Sciatic nerve (tissue), 2 donors: ENCODE results near the gene UGCG. TPM values are rescaled to one million over a fixed set of nuclear protein-coding genes. Genes with fewer than 3 reads are reported as not detected.
"Not testable (repeated sequence)": the region's sequence is repeated elsewhere in the genome, so short reads cannot be mapped to it uniquely, and the experiment has no call there.

ENCODE experiments used
- ATAC-seq: fragments of 200-7000 bp; cut with Tn5 transposase; one replicate; pipeline ENCODE4 v1.9.1; 2020; ENCODE audit warnings: mild to moderate bottlenecking, moderate library complexity
- DNase-seq: peaks from one replicate; pipeline ENCODE4 v3.0.0-alpha.2; 2020; ENCODE audit warnings: low spot score
- intact Hi-C: fragments of 100-400 bp; cut with DNase I; formaldehyde crosslinking; loops from one replicate; pipeline ENCODE4 v1.14.2; 2022
- total RNA-seq: library from RNA; stranded (reverse); fragmentation: NEBNext Ultra II Directional; extraction: Animal tissue kit (Norgen Biotek cat#: 25700); gene quantifications from one replicate; pipeline ENCODE4 v1.2.1, GENCODE V29; 2021
- donor health status: DM: no; HTN: no; CAD: no.
- donor health status: DM: no; HTN: no; CAD: no.

Gene UGCG
- total RNA-seq, 1 donor from 2014 or later = 69.0 TPM

DNA sequence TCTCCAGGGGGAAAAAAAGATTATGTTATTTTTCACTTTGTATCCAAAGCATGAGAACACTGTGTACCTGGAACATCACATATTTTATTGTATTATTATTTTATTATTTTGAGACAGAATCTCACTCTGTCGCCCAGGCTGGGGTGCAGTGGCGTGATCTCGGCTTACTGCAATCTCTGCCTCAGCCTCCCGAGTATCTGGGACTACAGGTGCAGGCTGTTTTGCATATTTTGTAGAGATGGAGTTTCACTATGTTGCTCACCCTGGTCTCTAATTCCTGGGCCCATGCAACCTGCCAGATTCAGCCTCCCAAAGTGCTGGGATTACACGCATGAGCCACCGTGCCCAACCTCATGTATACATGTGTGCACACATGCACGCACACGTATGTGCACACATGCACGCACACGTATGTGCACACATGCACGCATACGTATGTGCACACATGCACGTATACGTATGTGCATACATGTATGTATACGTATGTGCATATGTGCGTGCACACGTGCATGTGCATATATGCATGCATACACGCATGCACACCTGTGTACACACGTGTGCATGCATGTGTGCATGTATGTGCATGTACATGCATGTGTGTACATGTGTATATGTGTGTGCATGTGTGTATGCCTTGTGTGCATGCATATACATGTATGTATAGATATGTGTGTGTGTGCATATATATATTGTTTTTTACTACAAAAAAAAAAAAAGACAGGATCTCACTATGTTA lies 9.5 kb upstream of the UGCG start:
- intact Hi-C loops = no loop called here
- ATAC-seq = no peak
- DNase-seq = no peak

DNA sequence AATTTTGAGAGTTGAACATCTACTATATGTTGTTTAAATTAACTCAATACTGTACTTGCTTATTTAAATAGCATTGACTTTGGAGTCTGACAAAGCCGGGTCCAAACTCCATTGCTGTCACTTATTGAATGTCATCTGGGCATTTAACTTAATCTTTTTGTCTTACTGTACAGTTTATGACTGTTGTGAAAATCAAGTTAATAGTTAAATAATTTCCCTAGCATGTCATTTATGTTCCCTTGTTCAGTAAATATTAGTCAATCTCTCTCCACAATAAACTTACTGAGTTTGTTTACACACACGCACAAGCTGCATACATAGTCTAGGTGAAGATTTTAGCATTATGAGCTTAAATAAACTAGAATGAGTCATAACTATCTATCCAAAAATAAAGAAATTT lies 6.3 kb upstream of the UGCG start:
- intact Hi-C loops = no loop called here
- ATAC-seq (no peak), DNase-seq (no peak)

DNA sequence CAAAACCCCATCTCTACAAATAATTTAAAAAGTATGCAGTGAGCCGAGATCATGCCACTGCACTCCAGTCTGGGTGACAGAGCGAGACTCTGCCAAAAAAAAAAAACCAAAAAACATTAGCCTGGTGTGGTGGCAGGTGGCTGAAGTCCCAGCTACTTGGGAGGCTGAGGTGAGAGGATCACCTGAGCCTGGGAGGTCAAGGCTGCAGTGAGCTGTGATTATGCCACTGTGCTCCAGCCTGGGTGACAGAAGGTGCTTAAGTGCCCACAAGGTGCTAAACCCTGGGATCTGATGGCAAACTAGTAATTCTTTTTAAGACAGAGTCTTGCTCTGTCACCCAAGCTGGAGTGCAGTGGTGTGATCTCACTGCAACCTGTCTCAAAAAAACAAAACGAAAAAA lies 5.7 kb upstream of the UGCG start:
- ATAC-seq, DNase-seq, intact Hi-C loops: not testable (repeated sequence)

DNA sequence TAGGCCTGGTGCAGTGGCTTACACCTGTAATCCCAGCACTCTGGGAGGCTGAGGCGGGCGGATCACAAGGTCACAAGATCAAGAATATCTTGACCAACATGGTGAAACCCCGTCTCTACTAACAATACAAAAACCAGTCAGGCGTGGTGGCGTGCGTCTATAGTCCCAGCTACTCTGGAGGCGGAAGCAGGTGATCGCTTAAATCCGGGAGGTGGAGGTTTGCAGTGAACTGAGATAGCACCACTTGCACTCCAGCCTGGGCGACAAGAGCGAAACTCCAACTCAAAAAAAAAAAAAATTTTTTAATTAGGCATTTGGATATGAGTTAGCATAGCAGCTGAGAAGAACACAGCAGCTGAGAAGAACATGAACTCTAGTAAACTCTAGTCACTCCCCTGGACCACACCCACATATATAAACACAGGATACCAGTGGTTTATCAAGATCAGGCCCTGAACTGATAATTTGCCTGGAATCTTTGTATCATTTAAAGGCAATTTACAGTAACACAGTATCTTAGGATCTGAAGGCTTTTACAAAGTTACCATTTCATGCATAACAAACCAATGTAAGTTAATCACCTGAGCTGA lies 4.6 kb upstream of the UGCG start:
- no peak for ATAC-seq
- no peak for DNase-seq
- intact Hi-C loops = no loop called here

DNA sequence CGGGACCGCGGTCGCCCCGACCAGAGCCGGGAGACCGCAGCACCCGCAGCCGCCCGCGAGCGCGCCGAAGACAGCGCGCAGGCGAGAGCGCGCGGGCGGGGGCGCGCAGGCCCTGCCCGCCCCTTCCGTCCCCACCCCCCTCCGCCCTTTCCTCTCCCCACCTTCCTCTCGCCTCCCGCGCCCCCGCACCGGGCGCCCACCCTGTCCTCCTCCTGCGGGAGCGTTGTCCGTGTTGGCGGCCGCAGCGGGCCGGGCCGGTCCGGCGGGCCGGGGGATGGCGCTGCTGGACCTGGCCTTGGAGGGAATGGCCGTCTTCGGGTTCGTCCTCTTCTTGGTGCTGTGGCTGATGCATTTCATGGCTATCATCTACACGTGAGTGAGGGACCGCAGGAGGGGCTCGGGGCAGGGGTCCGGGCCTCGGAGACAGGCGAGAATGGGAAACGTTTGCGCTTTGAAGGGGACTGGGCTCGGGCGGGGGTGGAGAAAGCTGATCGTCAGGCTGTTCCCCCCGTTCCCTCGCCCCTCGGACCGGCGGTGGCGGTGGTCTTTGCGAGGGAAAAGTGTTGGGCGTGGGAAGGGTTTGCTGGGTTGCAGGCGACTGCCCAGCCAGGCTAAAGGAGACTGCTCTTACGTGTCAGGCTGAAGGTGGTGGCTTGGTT lies 457 bp downstream of the UGCG start:
- DNase-seq (peak; percentile 83), ATAC-seq (peak; percentile 54)
- intact Hi-C loops = no loop called here

DNA sequence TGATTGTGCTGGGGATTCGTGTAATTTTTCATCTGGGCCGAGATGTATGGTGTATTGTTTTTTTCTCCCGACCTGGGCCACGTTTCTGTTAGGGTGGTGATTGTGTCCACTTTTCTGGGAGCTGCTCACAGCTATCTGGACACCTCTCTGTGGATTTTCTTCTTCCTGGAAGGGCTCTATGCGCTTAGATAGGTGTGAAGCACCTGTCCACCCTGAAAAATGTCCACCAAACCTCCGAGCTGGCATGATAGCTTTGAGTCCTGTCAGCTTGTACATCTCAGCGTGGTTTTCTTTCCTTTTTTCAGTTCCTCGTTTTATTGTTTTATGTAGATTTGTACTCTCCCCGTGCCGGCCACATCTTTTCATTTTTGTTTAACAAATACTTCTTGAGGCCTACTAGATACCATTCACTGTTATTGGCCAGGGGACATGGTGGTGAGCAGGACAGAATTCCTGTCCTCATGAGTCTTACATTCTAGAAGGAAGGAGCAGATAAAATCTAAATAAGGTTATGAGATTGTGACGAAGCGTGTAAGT lies 1.1 kb downstream of the UGCG start:
- intact Hi-C loops = no loop called here
- DNase-seq (no peak), ATAC-seq (peak; percentile 1)

DNA sequence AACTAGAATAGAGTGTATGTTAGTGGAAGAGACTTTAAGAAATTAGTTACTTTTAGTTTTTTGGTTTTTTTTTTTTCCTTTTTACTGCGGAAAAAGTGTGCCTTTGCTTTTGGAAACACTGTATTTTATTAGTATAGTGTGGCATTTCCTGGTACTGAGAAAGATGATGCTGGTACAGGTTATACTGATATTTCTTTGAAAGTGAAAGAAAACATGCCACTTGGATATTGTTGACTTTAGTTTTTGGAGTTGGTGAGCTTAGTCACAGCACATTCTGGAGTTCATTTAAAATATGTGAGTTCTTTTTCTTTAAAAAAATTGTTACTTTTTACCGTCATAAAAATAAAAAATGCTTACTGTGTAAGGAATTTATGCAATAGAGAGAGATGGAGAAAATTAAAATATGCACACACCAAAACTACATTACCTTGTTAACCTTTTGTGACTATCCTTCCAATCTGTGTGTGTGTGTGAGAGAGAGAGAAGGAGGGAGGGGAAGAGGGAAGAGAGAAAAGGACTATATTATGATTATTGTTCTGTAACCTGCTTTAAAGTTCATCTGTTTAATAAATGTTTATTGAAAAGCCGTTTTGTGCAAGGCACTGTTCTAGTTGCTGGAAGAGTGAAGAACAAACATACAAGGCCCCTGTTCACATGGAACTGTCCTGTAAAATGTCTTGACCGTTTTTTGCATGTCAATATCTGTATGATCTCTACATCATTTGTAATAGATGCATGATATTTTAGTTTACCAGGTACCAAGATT lies 1.9 kb downstream of the UGCG start:
- DNase-seq = no peak
- no peak for ATAC-seq
- intact Hi-C loops = no loop called here

DNA sequence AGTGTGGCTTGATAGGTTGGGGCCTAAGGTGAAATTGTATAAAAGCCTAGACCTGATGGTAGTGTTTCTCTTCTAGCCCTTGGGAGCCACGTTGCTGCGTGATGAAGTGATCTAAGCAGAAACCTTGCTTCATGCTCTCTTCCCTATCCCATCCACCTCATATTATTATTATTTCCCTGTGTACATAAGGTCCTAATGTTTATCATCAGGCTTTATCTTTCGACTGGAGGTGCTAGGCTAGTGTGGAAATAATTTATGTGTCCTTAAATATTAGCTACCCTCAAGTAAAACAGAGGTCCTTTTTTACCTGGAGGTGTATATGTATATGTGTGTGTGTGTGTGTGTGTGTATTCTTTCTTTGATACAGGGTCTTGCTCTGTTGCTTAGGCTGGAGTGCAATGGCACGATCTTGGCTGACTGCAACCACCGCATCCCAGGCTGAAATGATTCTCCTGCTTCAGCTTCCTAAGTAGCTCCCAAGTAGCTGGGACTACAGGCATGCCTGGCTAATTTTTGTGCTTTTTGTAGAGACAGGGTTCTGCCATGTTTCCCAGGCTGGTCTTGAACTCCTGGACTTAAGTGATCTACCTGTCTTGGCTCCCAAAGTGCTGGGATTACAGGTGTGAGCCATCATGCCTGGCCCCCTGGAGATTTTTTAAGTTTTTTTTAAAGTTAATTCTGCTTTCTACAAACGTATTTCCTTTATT lies 3.7 kb downstream of the UGCG start:
- ATAC-seq = no peak
- intact Hi-C loops = no loop called here

DNA sequence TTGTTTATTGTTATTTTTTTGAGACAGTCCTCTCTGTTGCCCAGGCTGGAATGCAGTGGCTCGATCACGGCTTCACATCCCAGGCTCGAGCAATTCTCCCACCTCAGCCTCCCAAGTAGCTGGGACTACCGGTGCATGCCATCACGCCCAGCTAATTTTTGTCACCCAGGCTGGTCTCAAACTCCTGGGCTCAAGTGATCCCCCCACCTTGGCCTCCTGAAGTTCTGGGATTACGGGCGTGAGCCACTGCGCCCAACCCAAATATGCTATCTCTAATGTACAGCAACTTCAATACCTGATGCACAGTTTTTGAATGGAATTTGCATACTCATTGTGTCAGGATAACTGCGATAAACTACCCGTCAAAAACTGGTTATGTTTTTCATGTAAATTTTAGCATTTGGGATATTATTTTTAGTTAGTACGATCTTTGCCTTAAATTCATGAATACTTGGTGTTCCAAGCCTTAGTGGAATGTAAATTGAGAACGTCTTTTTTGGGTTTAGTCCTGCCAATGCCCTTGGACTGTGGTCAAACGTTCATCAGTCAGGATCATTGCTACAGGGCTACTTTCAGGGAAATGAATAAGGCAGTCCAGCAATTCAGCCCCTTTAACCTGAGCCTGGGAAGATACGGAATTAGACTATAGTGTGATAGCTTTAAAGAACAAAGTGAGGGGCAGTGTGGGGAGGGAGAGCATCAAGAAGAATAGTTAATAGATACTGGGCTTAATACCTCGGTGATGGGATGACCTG lies 4.4 kb downstream of the UGCG start:
- intact Hi-C loops = no loop called here
- no peak for DNase-seq
- no peak for ATAC-seq

More for the DNA sequence above, 3.7 kb downstream of the UGCG start:
- no peak for DNase-seq

DNA sequence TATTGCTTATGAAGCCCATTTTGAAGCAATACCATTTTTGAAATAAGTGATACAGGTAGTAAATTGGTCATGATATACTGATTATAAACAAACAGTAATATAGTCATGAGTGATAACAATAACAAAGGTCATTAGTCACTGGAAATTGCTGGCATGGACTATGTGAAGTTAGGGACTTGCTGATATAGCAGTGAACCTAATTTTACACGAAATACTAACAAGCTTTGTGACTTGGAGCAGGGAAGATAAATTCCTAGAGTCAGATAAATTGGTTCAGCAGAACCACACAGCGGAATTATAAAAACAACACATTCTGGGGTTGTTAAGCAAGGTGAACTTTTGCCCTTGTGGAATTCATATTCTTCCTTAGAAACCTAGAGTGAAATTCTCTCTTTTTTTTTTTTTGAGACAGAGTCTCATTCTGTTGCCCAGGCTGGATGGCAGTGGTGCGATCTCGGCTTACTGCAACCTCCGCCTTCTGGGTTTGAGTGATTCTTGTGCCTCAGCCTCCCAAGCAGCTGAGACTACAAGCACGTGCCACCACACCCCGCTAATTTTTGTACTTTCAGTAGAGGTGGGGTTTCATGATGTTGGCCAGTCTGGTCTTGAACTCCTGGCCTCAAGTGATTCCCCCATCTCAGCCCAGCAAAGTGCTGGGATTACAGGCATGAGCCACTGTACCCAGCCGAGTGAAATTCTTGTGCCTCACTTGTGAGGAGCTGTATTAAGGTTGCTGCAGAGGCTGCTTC lies 6.0 kb downstream of the UGCG start:
- DNase-seq = no peak
- no peak for ATAC-seq
- intact Hi-C loops = no loop called here

DNA sequence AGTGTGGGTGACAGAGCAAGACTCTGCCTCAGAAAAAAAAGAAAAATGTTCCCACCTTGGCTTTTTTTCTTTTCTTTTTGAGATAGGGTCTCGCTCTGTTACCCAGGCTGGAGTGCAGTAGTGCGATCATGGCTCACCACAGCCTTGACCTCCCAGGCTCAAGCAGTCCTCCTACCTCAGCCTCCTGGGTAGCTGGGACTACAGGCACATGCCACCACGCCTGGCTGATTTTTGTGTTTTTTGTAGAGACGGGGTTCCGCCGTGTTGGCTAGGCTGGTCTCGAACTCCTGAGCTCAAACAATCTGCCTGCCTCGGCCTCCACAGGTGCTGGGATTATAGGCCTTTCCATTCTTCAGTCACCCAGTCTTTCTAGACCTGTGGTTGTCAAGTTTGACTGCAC lies 6.9 kb downstream of the UGCG start:
- DNase-seq, intact Hi-C loops, ATAC-seq: not testable (repeated sequence)

DNA sequence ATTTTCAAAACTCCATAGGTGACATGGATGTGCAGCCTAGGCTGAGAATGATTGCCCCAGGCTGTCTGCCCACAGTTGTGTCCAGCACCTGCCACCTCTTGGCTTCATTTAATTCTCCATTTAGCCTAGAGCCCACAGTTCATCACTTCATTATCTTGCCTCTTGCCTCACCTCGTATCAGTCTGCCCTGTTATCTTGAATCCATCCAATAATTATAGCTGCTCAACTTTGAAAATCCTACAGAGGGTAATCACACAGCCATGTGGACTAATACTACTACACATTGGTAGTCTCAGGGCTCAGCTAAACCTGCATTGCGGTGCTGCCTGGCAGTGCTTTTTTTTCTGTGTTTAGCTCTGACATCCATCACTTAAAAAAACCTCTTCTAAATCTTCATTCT lies 7.4 kb downstream of the UGCG start:
- no peak for DNase-seq
- intact Hi-C loops = no loop called here
- ATAC-seq = no peak

DNA sequence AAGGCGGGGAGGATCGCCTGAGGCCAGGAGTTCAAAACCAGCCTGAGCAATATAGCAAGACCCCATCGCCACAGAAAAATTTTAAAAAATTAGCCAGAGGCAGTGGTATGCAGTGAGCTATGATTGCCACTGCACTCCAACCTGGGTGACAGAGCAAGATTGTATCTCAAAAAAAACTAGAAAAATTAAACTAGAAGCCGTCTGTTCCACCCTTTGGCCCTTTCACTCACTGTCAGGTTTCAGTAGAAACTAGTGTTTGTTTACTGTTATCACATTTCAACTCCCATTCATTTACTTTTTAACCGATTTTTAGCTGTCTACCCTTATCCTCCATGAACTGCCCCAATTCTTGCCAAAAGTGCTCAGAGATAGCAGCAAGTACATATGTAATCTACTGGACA lies 8.3 kb downstream of the UGCG start:
- intact Hi-C loops = no loop called here

DNA sequence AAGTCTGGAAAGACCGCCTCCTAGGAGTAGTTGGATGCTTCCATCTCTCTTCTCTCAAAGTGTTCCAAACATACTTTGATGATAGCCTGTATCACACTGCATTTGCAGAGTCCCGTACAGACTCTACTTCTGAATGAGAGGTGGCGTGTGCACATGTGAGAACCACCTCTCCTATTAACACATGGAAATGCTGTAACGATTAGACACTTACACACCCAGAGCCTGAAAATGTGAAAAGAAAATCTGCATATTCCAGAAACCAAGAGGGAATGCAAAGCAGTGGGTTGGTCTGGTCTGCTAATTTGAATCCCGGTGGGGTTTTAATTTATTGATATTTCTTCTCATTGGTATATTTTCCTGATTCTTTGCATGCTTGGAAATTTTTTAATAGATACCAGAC lies 10.5 kb downstream of the UGCG start:
- ATAC-seq (no peak), DNase-seq (no peak)
- intact Hi-C loops = no loop called here

More for the DNA sequence above, 8.3 kb downstream of the UGCG start:
- no peak for DNase-seq
- ATAC-seq = no peak

DNA sequence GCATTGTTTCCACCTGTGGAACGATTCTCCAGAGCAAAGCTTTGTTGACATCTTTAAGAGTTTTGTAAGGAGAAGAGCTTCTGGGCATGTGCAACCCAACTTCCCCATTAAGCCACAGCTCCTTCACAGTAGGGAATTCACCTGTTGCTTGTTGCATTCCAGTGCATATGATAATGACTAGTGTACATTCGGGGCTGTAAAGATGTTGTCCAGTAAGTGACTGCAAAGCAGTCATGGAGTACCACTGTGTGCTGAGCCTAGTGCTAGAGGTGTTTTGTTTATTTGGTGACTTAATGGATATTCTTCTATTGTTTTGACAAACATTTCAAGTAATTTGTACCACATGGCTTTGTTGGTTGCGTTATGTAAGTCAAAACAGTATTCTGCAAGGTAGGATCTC lies 12.8 kb downstream of the UGCG start:
- intact Hi-C loops = no loop called here
- ATAC-seq = no peak
- DNase-seq = no peak

DNA sequence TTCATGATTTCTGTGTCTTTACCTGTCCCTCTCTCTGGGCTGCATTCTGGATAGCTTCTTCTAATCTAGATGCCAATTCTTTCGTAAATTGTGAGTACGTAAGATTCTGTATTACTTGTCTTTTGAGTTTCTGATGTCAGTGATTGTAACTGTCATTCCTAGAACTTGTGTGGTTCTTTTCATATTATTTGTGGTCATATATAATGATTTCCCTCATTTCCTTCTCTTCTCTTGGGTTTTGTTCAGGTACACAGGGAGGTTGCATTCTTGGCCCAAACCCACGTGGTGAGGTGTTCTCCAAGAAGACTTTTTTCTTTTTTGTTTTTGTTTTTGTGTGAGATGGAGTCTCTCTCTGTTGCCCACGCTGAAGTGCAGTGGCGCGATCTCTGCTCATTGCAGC lies 13.8 kb downstream of the UGCG start:
- no peak for ATAC-seq
- intact Hi-C loops = no loop called here
- no peak for DNase-seq

DNA sequence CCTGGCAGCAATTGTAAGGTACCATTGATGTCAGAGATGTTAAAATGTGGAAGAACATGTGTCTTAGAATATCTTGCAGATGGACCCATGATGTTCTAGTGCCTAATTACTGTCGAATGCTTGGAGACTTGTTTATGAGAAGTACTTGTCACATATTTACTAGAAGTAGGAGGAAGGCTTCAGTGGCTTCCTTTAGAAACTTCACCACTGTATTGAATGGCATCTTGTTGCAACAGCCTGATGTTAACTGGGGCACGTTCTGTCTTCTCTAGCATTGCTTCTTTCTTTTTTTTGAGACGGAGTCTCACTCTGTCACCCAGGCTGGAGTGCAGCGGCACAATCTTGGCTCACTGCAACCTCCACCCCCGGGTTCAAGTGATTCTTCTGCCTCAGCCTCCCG lies 16.5 kb downstream of the UGCG start:
- intact Hi-C loops = no loop called here
- ATAC-seq = no peak

More for the DNA sequence above, 16.5 kb downstream of the UGCG start:
- DNase-seq = no peak
